HG03064 (cell line): ENCODE measurements around the gene ERFE.

ENCODE experiments used
- ATAC-seq: cut with Tn5 transposase; IDR thresholded peaks from one replicate; pipeline ENCODE4 v1.9.1; 2021; ENCODE audit warnings: low read depth; ENCODE audit not compliant: unreplicated experiment

Gene ERFE

GRCh38 chr2:238138331-238139195, 20.2 kb upstream of the ERFE start, which contains the start of gene KLHL30:
KLHL30 (plus strand) TSS chr2:238138668; CDS start chr2:238140755, 2,087 bp downstream.
- no peak for ATAC-seq

DNA sequence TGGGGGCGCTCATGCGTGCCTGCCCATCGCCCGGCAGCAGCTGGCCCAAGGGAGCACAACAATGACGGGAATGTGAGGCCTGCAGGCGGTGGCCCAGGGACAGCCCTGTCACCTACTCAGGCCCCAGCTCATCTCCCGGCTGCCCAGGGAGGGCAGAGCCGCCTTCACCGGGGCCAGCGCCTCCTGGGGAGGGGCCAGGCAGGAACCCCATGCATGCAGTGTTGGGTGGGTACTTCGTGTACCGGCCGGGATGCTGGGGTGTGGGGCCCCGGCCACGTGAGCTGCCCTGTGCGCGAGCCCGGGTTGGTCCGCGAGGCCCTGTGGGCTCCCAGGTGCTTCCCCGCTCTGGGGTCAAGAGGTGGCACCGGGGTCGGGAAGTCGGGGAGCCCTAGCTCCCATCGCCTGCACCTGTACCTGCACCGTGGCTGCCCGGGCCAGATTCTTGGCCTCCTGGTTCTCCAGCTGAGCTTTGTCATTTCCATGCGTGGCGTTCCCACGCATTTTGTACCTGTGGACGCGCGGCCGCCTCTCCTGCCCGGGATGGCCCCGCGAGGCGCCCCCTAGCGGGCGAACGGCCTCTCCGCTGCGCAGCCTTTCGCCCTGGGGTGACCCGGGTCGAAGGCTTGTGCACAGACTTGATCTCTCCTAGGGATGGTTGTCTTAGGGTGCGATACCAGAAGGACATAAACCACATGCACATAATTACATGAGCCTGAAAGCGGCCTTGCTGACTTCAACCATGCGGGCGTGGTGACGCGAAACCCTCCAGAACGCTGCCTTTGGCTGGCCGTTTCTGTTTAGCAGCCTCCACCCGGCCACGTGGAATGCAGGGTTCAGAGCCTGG, 19.4 kb upstream of the ERFE start:
- ATAC-seq = no peak

DNA sequence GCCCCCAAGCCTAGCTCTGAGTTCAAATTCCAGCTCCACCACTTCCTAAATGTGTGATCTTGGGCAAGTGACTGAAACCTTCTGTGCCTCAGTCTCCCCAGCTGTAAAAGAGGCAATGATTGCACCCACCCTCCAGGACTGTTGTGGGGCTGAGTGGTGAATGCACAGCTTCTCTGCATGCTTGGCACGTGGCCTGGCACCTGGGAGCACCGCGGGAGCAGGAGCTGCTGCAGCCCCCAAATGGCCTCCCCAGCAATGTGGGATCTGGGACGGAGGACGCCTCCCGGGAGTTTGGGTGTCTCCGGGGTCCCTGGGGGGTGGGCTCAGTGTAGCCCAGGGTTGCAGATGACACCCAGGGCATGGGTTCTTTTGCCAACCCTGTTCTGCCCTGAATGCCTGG, 18.7 kb upstream of the ERFE start:
- ATAC-seq = no peak

- ATAC-seq = no peak
Observed at GRCh38 chr2:238140721-238141540, 17.8 kb upstream of the ERFE start.

DNA sequence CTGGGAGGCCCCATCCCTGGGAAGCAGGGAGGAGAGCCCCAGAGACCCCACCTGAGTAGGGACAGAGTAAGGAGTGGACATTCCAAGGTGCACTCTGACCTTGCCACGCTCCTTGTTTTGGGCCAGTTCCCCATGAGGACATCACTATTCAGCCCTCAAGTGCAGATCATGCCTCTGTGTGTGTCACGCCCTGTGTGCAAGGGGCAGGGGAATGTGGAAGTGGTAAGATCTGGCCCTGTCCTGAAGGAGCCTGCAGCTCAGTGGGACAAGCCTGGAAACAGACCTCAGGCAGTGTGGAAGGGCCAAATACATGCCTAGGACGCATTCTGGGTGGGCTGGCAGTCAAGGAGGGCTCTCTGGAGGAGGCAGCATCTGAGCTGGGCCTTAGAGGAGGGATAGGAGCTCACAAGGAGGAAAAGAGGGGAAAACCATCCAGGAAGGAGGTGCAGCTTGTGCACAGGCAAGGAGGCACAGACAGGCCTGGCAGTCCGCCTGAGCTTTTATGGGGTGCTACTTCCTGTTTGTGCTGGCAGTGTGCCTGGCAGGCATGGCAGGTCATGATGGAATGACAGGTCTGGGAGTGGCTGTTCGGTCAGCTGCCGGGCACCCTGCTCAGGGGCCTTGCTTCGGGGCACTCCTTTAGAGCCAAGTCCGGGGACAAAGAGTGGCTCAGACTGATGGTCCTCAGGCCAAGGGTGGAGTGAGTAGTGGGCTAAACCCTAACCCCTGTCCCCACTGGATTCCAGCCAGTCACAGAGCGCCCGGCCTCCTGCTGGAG, 17.0 kb upstream of the ERFE start:
- no peak for ATAC-seq

DNA sequence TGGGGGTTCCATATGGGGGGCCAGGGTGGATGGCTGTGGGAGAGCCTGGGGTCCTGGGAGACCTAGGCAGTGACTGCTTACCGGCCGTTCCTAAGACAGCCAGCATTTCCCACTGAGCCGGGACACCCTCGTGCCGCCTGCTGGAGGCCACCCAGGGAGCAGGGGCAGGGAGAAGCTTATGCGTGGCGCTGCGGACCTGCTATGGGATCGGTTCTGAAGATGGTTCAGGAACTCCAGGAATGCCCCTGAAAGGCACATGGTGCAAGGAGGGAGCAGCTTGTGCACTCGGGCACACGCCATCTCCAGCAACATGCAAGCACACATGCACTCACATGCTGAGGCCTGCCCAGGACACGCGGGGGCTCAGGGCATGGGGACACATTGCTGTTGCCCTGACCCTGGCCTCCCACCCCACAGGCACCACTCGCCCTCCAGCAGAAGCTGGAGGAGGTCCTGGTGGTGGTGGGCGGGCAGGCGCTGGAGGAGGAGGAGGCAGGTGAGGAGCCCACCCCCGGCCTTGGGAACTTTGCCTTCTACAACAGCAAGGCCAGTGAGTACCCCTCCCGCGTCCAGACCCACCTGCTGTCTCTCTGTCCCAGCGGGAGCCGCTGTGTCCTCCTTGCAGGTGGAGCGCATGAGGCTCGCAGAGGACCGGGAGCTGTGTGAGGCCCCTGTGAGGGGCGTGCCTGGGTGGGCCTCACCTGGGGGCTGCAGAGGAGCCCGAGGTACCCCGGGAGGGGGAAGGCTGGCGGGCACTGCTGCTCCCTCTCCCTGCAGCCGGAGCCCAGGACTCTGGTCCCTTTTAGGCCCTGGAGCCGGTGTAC, 16.2 kb upstream of the ERFE start:
- no peak for ATAC-seq

- no peak for ATAC-seq
Observed at GRCh38 chr2:238143239-238143951, 15.4 kb upstream of the ERFE start.

- no peak for ATAC-seq
Observed at GRCh38 chr2:238144262-238144661, 14.5 kb upstream of the ERFE start.

GRCh38 chr2:238145046-238145445, 13.7 kb upstream of the ERFE start:
- ATAC-seq = no peak

DNA sequence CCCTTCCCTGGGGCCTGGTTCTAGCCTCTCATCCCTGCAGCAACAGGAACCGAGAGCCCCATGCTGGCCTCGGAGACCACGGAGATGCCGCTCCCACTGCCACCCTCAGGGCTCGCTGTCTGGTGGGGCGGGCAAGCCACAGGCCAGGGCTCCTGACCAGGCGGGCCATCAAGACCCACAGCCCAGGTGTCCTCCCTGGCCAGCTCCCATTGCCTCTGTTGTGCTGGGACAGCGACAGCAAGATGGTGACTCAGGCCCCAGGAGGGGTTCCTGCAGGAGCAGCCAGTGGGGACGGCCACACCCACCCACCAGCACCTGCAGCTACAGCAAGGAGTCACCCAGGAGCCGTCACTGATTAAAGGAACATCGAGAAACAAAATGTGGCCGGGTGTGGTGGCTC, 12.9 kb upstream of the ERFE start:
- ATAC-seq = no peak

DNA sequence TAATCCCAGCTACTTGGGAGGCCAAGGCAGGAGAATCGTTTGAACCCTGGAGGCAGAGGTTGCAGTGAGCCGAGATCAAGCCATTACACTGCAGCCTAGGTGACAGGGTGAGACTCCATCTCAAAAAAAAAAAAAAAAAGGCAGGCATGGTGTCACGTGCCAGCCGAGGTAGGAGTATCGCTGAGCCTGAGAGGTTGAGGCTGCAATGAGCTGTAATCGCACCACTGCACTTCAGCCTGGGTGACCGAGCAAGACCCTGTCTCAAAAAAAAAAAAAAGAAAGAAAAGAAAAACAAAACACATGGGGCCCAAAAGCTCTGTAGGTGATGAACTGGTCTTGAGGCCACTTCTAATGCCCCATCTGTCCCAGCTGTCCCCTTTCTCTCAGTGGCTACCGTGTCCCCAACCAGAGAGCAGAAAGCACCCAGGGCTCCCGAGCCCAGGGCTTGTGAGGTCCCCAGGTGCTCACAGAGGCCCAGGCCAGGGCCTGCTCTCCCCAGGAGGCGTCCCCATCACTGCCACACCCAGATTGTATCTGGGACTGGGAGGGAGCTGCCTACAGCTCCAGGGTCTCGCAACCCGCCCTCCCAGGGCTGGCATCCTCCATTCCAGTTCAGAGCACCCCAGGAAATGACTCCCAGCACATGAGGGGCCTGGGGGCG, 11.8 kb upstream of the ERFE start:
- ATAC-seq = no peak

DNA sequence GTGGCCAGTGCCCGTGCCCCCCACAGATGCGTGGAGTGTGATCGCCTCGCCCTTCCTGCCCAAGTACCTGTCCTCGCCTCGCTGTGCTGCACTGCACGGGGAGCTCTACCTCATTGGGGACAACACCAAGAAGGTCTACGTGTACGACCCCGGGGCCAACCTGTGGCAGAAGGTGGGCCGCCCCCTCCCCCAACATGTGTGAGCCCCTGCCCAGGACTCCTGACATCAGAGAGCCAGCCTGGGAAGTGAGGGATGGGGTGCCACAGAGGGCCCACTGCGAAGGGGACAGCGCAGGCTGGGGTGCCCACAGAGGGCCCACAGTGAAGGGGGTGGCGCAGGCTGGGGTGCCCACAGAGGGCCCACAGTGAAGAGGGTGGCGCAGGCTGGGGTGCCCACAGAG, 9.8 kb upstream of the ERFE start:
- no peak for ATAC-seq

GRCh38 chr2:238149841-238150572, 8.8 kb upstream of the ERFE start:
- ATAC-seq = no peak

DNA sequence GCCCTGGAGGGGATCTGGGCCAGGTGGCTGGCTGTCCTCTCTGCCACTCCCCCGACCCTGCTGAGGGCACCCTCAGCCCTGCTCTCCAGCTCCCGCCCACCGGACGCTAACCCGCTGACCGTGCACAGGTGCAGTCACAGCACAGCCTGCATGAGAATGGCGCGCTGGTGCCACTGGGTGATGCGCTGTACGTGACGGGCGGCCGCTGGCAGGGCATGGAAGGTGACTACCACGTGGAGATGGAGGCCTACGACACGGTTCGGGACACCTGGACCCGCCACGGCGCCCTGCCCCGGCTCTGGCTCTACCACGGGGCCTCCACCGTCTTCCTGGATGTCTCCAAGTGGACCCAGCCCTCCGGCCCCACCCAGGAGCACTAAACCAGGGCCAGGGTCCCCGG, 8.1 kb upstream of the ERFE start:
- ATAC-seq = no peak

GRCh38 chr2:238151205-238151604, 7.6 kb upstream of the ERFE start:
- no peak for ATAC-seq

DNA sequence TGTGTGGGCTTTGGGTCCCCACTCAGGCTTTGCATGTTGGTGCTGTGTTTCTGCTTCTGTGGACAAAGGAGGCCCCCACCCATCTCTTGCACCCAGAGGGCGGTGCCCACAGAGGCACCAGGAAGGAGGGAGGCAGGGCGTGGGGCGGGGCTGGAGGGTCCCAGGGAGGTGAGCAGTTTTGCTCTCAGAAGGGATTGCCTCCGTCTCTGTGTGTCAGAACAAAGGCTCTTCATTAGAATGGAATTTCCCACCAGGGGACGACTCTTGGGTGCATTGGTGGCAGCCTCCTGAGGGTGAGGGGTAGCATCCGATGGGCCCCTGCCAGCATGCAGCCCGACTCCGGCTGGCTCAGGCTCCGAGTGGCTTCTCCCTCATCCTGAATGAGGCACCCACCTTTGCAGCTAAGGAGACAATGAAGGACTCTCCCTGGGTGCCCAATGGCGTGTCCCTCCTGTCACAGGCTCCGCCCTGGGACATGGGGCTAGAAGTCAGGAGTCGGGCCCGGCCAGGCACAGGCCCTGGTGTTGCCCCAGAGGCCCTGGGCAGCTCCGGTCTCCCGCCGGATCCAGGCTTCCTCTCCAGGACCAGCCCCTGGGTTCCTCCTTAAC, 7.0 kb upstream of the ERFE start:
- no peak for ATAC-seq
